ENCODE data around the gene SNTG2.

SNTG2 gene

DNA sequence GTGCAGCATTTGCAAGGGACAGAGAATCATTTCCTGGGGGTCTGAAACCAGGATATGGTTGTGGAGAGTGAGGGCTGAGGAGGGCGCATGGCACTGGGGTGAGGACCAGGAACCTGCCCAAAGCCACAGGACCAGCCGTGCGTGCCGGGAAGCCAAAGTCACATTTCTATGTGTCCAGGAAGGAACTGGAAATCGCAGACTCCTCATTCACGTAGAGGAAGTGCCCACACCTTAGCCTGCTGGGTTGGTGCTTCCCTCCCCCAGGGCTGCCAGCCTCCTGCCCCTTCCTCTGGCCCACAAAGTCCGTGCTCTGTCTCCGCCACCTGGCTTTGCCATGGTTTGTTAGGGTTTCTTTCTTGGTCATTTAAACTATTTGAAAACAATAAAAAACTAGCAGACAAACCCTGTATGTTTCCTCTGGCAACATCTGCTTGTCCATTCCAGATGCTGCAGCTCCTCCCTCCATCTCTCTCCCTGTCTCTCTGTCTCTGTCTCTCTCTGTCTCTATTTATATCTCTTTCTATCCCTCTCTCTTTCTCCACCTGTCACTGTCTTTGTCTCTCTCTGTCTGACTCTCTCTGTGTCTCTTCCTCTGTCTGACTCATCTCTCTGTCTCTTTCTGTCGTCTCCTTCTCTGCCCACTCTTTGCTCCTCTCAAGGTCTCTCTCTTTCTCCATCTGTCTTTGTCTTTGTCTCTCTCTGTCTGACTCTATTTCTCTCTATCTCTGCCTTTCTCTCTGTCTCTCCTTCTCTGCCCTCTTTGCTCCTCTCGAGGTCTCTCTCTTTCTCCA, 299.4 kb downstream of the SNTG2 start:
- DNase-seq, result no peak

DNA sequence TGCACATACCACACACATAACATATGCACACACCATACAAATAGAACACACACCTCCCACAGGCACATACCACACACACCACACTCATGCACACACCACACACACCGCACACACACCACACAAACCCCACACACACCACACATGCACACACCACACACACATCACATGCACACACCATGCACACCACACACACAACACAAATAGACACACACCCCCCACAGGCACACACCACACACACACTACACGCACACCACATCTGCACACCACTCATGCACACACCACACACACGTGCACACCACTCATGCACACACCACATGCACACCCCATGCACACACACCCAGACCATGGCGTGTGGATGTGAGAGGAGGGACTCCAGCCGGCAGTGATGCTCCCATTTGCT, 300.9 kb downstream of the SNTG2 start:
- no peak for DNase-seq

DNA sequence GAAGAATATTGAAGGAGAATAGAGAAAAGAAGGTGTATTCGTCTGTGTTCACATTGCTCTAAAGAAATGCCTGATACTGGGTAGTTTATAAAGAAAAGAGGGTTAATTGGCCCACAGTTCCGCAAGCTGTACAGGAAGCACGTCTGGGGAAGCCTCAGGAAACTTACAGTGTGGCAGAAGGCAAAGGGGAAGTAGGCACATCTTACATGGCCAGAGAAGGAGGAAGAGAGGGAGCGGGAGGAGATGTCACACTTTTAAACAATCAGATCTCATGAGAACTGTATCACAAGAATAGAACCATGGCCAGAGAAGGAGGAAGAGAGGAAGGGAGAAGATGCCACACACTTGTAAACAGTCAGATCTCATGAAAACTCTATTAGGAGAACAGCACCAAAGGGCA, 303.0 kb downstream of the SNTG2 start:
- no peak for DNase-seq

DNA sequence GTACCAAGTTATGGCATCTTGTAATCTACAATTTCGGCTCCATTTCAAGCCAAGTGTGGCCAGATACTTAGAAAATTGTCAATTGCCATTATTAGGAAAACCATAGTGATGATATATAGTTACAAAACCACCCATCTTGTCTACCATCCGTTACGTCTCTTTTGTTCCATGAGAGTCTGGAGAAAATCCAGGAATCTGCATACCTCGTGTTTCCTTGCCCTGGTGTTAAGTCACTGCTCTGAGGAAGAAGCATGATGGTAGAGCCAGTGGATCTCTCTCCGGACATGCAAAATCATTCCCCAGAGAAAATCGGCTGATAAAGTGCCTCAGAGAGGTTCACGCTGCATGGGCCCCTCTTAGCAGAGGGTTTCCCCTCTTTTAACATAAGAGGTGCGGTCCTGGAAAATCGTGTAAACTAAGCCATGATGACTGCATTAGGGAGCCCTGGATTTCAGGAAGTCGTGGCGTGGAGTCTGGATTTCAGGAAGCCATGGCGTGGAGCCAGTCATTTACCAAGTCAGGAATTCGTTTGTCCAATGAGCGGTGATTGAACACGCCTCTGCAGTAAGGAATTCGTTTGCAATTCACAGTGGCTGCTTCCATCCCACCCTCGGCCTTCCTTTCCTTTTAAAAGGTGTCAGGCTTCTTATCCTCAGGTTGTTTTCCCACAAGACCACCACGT, 304.2 kb downstream of the SNTG2 start:
- no peak for DNase-seq

DNA sequence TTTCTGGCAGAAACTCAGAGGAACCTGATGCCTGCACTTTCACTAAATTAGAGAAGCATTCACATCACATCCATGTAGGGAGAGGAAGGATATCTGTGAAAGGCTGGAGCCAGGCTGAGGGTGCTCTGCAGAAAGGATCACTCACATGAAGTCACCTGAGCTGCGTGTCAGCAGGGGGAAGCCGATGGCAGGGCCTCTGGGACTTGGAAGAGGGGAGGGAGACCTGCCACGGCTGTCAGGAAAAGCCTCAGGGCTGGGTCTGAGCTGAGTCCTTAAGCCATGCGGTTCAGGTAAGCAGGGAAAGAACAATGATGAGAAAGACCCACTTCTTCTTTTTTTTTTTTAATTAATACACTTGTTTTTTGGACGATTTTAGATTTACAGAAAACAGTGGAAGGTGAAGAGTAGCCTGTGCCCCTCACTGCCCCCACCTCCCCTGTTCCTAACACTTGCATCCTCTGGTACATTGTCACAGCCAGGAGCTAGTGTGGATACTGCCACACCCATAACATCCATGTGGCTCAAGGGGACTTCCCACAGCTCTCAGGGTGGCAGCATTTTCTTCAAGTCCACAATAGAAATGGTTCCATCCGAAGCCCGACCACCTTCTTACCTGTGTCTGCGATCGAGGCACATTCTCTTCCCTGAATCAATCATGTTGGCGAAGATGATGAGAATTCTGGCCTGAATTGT, 306.1 kb downstream of the SNTG2 start:
- no peak for DNase-seq

DNA sequence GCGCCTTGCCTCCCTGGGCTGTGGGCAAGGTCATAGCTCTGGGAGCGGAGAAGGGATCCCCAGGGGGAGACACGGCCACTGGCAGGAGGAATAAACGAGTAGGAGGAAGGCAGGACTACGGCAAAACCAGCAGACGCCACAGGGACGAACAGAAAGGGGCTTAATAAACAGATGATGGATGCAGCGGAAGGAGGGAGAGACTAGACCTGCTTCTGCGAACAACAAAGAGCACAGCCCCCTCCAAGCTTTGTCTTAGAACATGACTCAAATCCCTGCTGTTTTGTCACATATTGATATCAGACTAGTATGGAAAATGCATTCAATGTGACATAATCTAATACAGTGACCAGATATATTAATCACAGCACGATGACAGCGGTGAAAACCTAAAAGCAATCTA, 306.7 kb downstream of the SNTG2 start:
- no peak for DNase-seq

DNA sequence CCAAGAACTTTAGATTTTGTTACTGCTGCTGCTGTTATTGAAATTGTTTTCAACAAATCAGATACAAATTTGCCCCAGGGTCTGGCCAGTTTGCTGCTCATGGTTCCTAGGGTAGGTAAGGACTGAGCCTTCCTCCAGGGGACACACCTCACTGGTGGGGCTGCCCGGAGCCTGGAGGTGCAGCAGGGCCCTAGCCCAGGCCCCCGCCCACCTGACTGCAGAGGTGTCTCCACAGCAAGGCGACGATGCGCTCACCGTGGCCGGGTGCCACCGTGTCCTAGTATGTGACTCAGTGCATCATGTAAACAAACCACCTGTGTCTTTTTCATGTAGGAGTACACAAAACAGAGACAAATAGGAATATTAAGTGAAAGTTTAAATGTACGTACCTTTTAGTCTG, 309.1 kb downstream of the SNTG2 start:
- DNase-seq, result no peak

DNA sequence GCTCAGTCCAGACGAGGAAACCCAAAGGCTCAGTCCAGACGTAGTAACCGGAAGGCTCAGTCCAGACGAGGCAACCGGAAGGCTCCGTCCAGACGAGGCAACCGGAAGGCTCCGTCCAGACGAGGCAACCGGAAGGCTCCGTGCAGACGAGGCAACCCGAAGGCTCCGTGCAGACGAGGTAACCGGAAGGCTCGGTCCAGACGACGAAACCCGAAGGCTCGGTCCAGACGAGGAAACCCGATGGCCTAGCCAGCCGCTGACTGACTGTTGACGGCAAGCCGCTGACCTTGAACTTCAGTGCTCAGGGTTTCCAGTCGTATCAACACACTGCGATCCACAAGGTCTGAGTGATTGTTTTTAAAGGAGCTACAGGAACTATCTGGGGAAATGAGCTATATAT, 312.0 kb downstream of the SNTG2 start:
- no peak for DNase-seq

DNA sequence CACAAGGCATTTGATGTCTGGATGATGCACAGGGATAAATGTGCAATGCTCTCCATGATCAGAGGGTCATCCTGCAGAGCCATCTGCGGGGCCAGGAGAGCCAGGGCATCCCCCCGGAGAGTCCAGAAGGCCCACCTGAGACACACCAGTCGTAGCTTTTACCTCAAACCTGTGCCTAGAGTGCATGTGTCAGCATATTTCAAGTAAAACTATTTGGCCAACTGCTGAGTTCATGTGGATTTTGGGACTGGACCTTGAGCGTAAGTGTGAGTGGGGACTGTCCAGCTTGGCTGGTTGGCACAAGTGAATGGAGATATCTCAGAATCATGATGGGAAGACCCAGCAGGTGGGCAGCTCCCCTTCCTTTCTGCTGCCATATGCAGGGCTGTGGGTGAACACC, 314.8 kb downstream of the SNTG2 start:
- DNase-seq, result no peak

DNA sequence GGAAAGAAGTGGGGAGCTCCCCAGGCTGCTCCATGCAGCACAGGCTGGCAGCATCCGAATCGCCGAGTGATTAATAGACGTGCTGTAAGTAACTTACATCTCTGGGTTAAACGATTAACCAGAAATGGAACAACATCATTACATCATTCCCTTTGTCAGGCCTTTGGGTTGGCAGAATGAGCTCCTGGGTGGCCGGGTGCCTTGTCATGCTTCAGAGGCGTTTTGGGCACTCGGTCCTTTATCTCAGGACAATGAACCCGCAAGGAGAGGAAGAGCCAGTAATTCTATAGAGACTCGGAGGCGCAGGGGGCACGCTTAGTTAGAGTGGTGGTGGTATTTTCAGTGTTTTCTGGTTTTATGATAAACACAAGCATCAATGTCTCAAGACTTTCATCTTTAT, 315.7 kb downstream of the SNTG2 start:
- DNase-seq, result no peak

DNA sequence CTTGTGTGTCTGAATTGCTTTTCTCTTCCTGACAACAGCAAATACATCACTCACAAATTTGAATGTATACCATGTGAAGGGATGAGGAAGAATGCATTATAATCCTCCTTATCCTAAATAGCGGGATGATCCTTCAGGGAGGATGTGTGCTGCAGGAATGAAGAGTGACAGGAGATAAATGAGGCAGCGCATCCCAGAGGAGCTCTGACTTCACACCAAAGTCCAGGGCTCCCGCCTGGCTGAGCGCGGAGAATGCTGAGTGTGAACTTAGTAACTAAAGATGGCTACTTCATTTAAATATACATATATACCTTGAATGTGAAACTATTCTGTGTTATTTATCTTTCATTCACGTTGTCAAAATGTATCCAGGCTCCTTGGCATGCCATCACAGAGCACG, 317.4 kb downstream of the SNTG2 start:
- DNase-seq, result no peak

DNA sequence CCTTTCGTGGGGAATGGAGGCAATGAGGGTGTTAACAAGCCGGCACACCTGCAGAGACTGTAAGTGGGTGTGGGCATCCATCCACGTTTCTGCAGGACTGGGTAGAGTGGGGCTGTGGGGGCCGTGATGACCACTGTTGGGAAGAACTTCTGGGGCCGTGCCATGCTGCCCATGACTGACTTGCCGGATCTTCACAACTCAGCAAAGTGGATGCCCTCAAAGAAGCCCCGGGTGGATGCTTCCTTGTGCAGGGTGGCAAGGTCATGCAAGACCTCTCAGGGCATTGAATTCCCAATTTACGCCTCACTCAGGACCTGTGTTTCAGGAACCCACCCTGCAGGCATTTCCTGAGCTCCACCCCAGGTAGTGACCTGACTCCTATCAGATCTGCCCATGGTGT, 319.2 kb downstream of the SNTG2 start:
- DNase-seq, result no peak

DNA sequence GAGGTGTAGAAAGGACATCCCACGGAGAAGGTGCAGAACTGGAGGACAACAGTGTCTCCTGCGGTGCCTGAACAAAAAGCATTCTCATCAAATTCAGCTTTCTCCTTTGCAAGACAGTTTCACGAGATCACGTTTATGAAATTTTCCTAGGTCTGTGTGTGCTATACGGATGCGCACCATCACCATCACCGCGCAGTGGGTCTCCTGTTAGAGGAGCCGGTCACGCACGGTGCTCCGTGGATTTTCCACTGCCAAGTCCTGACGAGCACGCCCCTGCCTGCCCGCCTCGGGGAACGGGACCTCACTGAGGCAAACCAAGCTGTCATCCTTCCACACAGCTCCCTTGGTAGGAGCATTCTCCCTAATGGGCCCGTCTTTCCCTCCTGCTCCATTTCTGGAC, 322.2 kb downstream of the SNTG2 start:
- DNase-seq, result no peak

DNA sequence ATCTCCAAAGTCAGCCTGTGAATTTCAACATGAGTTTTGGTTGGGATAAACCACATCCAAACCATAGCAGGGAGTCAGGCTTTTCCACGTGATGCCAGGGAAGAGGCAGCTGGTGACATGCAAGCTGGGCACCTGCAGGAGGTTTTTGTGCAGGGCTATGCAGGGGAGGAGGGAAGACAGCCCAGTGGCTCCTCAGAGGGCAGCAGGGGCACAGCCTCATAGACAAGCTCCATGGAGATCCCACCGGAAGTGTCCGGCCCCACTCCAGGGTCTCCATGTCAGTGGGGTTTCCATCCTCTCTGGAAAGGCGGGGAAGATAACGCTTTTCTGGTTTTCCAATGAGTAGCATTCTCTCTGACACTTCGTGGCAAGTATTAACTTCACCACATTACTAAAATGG, 327.0 kb downstream of the SNTG2 start:
- no peak for DNase-seq

DNA sequence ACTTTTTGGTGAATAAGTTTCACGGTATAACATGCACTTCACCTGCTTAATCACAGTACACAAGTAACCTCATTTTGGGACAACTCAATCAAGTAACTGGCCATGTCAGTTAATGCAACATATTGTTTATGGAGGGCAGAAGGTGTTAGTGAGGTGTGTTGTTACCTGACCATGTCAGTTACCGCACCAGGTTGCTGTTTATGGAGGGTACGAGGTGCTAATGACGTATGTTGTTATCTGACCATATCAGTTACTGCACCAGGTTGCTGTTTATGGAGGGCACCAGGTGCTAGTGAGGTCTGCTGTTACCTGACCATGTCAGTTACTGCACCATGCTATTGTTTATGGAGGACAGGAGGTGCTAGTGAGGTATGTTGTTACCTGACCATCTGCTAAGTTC, 327.5 kb downstream of the SNTG2 start:
- no peak for DNase-seq

DNA sequence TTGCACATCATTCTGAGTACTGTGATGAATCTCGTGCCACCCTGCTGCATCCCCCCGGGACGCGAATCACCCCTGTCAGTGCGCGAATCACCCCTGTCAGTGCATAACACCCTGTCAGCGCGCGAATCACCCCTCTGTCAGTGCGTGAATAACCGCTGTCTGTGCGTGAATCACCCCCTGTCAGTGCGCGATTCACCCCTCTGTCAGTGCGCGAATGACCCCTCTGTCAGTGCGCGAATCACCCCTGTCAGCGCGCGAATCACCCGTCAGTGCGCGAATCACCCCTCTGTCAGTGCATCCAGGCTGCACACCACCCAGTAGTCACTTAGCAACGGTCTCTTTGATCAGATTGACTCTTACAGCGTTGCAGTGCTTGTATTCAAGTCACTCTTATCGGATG, 328.2 kb downstream of the SNTG2 start:
- DNase-seq, result no peak

DNA sequence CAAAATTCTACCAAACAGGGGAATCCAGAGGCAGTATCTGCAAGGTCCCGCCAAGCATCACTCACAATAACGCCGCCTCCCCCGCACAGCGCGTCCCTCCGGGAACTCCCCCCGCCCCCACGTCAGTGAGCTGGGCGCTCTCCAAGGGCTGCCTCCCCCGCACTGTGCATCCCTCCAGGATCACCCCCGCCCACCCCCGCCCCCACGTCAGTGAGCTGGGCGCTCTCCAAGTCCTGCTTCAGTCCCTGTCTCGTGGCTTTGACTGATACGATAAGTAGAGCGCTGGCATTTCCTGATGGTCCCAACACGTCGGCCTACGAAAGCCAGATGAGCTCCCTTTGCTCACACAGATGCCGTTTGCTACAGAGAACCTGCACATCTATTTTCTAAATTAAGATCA, 331.9 kb downstream of the SNTG2 start:
- DNase-seq, result no peak

DNA sequence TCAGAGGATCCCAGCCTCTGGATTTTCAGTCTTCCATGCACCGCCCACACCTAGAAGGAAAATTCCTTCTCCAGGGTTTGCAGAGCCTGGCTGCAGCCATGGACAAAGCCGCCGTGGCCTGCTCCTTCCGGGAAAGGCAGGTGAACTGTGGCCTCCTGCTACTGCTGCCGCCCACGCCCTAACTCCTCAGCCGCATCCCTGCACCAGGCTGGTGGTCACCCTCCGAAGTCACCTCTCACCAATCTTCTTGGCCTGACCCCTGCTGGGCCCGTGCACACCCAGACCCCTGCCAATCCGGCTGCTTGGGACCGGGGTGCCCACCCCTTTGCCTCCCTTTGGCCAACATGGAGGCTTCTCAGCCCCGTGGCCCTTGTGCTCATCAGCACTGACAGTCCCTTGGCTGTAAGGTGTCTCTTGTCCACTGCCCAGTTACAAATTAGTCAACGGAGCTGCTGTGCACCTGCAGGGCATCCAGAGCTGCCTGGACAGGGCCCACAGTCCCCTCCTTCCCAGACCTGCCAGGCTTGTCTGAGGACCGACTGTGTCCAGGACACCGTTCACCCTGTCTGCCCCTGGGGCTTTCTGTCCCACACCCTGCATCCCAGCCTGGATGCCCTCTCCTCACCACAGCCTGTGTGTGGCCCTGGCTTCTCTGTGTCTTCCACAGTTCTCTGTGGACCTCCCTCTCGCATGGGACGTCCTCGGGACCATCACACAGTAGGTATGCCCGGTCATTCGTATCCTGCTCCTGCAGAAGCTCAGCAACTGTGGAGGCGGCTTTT, 332.6 kb downstream of the SNTG2 start:
- DNase-seq, result no peak

DNA sequence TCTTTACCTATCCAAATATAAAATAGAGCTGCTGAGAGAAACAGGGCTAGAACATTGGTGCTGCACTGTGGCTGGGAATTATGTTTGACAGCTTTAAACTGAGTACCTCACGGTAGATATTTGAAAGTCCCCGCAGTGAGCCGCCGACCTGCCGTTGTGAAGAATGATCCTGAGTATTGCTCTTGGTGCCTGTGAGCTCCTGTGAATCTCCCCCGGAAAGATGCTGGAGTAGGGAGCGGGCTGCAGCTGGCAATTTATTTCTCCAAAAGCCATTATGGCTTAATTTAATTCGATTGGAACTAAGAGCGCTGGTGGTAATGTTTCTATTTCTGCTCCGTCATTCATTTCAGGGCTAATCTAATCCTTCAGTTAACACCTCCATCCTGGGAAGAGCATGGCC, 333.2 kb downstream of the SNTG2 start:
- no peak for DNase-seq

DNA sequence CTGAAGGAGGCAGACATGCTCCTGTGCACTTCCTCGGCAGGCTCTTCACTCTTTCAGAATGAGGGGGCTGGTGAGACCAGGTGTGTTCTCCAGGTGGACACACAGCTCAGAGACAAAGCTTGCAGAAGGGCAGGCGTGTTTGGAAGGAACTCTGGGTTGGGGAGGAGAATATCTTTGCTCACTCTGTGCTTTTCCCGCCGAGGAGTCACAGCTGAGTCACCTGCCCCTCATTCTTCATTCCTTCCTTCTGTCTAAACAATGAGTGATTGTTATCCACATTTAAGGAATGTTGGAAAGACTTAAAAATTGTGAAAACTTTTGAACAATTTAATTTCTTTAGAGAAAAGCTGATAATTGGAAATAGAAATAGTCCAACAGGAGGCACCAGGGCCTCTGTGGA, 336.3 kb downstream of the SNTG2 start:
- no peak for DNase-seq

DNA sequence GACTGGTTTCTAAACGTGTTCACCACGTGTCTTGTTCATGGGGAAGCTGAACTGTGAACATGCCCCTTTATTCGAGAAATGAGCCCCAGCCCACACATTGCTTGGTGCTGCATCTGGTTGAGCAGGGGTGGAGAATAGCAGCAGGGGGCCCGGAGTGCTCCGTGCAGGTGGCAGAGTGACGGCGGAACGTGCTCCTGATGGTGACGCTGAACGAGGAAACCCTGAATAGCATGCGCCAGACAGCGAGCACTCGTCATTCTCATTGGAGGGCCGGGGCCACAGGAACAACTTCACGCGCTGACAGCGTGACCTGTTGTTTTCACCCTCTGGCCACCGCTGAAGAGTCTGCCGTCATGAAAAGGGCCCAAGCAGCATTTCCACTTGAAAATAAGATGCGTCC, 336.8 kb downstream of the SNTG2 start:
- no peak for DNase-seq

DNA sequence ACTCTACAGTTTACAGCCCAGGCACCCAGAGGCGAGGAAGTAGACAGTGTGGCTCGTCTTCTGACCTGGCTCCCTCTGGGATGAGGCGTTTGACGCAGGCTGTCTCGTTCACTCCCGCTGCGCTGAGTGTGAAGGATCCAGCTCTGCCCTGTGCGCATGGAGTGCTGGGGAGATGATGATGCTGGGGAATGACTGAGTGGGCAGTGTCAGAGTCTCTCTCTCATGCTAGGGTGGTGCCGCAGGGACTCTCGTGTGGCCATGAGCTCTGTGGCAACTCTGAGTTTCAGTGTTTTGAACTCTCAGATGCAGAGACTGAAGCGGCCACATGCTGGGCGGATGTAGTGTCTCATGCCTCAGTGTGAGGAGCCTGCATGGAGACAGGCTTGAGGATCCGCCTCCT, 344.3 kb downstream of the SNTG2 start:
- DNase-seq, result no peak

DNA sequence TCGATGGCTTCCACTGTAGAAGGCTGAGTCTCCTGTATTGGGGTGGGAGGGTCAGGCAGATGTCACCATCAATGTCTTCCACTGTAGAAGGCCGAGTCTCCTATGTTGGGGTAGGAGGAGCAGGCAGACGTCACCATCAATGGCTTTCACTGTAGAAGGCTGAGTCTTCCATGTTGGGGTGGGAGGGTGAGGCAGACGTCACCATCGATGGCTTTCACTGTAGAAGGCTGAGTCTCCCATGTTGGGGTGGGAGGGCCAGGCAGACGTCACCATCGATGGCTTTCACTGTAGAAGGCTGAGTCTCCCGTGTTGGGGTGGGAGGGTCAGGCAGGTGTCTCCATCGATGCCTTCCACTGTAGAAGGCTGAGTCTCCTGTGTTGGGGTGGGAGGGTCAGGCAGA, 345.1 kb downstream of the SNTG2 start:
- DNase-seq, result no peak
